GM21423 (cell line): ENCODE data around the gene LAT.
"Not testable (repeated sequence)": the region's sequence is repeated elsewhere in the genome, so short reads cannot be mapped to it uniquely, and the experiment has no call there.

Source experiments
- ATAC-seq: cut with Tn5 transposase; IDR thresholded peaks from one replicate; pipeline ENCODE4 v1.9.1; 2021; ENCODE audit warnings: mild to moderate bottlenecking, moderate library complexity; ENCODE audit not compliant: unreplicated experiment

Gene LAT

GRCh38 chr16:28977703-28978662 is 6.9 kb upstream of the LAT start:
- ATAC-seq, result no peak

DNA sequence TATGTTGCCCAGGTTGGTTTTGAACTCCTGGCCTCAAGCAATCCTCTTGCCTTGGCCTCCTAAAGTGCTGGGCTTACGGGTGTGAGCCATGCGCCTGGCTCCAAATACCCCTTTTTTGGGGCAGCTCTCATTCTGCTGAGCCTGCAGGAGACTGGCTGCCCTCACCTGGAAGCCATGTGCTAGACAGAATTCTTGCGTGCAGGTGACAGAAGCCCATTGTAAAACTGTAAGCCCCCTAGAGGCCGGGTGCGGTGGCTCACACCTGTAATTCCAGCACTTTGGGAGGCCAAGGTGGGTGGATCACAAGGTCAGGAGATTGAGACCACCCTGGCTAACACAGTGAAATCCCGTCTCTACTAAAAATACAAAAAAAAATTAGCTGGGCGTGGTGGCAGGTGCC is 4.5 kb upstream of the LAT start:
- ATAC-seq, result not testable (repeated sequence)

GRCh38 chr16:28980929-28981328 is 3.9 kb upstream of the LAT start:
- ATAC-seq, result no peak

GRCh38 chr16:28981517-28981916 is 3.3 kb upstream of the LAT start:
- no peak for ATAC-seq

GRCh38 chr16:28982418-28982817 is 2.4 kb upstream of the LAT start:
- ATAC-seq, result no peak

DNA sequence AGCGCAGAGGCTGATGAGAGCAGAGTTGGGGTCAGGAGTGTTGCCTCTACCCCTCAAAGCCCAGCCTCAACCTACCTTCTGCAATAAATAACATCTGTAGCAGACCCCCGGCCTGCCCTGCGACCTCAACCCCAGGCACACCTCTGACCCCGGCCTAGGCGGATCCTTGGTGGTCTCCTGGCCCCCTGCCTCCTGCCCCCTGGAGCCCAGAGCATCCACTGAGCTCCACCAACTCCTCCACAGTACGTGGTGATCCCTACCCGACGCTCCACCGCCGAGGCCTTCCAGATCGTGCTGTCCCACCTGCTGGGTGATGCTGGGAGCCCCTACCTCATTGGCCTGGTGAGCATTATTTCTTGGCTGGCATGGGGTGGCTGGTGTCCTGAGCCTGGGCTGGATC is 1.9 kb upstream of the LAT start:
- no peak for ATAC-seq

GRCh38 chr16:28983644-28984043 is 1.2 kb upstream of the LAT start:
- ATAC-seq, result no peak

- ATAC-seq, result no peak
These were observed 761 bp upstream of the LAT start for GRCh38 chr16:28984091-28984490.

DNA sequence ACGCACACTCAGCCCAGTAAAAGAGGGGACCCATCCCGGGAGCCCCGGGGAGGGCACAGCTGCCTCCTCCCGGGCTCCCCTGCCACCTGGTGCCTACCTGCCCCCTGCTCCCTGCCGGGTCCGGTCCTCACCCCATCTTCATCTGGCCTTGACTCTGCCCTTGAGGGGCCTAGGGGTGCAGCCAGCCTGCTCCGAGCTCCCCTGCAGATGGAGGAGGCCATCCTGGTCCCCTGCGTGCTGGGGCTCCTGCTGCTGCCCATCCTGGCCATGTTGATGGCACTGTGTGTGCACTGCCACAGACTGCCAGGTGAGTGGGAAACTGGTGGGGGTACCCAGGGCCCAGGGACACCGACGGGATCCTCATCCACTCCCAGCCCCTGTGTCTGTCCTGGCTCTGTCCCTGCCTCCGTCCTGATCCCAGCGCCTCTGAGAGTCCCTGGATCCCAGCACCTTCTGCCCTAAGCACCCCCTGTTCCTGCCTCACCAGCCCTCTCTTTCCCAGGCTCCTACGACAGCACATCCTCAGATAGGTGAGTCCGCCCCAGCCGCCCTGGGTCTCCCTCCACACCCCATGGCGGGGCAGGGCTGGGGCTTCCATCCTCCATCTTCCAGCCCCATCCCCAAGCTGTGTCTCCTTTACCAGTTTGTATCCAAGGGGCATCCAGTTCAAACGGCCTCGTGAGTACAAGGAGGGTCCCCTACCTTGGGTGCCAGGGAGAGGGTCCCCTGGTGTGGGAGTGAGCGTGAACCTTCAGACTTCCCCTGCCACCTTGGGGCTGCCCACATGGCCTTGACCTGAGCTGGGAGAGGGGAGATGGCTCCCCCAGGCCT is 574 bp downstream of the LAT start:
- no peak for ATAC-seq

DNA sequence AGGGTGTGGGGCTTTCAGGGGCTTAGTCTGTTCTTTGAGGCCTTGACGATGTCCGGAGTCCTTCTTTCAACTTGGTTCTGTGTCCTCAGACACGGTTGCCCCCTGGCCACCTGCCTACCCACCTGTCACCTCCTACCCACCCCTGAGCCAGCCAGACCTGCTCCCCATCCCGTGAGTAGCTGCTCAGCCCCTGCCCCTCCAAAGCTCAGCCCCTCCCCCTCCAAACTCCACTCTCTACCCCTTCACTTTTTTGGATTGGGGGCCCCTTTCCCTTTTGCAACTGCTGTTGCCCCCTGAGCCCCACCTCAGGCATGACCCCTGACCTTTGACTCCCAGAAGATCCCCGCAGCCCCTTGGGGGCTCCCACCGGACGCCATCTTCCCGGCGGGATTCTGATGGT is 1.2 kb downstream of the LAT start:
- no peak for ATAC-seq

DNA sequence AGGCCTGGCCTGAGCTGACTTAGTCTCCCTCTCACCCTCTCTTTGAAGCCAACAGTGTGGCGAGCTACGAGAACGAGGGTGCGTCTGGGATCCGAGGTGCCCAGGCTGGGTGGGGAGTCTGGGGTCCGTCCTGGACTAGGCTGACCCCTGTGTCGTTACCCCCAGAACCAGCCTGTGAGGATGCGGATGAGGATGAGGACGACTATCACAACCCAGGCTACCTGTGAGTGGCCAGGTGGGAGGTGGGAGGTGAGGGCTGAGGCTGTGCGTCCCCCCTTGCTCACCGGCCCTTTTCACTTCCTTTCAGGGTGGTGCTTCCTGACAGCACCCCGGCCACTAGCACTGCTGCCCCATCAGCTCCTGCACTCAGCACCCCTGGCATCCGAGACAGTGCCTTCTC is 1.6 kb downstream of the LAT start:
- ATAC-seq, result no peak

- no peak for ATAC-seq
These were observed 2.5 kb downstream of the LAT start for GRCh38 chr16:28987170-28987853.

- ATAC-seq, result no peak
These were observed 4.5 kb downstream of the LAT start for GRCh38 chr16:28989363-28989762.

DNA sequence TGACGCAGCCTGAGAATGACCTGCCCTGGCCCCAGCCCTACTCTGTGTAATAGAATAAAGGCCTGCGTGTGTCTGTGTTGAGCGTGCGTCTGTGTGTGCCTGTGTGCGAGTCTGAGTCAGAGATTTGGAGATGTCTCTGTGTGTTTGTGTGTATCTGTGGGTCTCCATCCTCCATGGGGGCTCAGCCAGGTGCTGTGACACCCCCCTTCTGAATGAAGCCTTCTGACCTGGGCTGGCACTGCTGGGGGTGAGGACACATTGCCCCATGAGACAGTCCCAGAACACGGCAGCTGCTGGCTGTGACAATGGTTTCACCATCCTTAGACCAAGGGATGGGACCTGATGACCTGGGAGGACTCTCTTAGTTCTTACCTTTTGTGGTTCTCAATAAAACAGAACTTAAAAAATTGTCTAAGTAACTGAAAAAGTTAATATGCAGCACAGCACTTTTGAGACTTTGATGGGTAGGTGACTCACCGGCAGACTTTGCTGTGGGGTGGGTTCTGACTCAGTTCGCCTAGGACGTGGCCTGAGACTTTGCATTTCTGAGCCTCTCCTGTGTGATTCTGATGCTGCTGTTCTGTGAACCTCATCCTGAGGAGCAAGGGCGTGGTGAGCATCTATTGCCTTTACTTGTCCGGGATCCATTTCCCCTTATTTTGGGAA is 5.7 kb downstream of the LAT start:
- ATAC-seq, result no peak

- no peak for ATAC-seq
These were observed 6.8 kb downstream of the LAT start for GRCh38 chr16:28991687-28992086.

DNA sequence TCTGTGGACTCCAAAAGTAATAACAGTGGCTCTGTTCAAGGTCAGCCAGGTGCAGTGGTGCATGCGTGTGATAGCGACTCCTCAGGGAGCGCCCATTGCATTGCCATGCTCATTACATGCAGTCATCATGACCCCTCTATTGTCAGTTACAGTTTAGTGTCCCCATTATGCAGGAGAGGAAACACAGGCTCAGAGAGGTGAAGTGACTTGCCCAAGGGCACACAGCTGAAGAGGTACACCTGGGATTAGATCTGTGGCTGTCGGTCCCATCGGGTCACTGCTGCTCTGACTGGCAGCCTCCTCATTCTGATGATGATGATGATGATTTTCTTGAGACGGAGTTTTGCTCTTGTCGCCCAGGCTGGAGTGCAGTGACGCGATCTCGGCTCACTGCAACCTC is 7.6 kb downstream of the LAT start:
- no peak for ATAC-seq

GRCh38 chr16:28998837-28999236 is 14.0 kb downstream of the LAT start:
- ATAC-seq, result no peak

GRCh38 chr16:28999577-28999976 is 14.7 kb downstream of the LAT start:
- ATAC-seq, result no peak

DNA sequence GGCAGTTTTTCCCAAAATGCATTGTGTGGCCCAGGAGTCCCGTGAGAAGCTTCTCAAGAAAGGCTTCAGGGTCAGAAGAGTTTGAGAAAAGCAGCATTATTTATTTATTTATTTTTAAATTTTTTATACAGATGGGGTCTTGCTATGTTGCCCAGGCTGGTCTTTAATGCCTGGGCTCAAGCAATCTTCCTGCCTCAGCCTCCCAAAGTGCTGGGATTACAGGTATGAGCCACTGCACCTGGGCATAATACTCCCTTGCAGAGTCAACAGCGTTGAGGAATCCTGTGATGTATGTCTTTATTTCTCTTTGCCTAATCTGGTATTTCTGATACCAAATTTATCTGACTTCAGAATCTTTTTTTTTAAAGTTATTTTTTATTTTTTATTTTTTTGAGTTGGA is 15.2 kb downstream of the LAT start:
- ATAC-seq, result no peak

- ATAC-seq, result not testable (repeated sequence)
These were observed 19.8 kb downstream of the LAT start for GRCh38 chr16:29004496-29005139.
